ENCODE measurements around the gene BRD3. TPM values are rescaled to one million over a fixed set of nuclear protein-coding genes. Genes with fewer than 3 reads are reported as not detected.
A peak's percentile ranks its signal among the peaks of the same experiment; 100 is the strongest.

BRD3 gene
- total and polyA plus RNA-seq, 2 donors from 2014 or later = 7.7 to 46.2 TPM

- H3K4me3 ChIP-seq (ENCODE audit: low read length in 3 of 3) = no peak overlapping the region
- H3K4me1 ChIP-seq (ENCODE audit: control insufficient read depth in 2 of 3, insufficient read depth in 2 of 3, low read depth in 1 of 3, low read length in 3 of 3) = peaks cover 0 to 23% (median 16%) of the 10 kb centered on the region in 3 donors
- FAIRE-seq (no peak), DNase-seq (peak in 1 of 5 donors; percentile 53)
- intact Hi-C loops (cut with DNase I) = no loop called here
- H3K9ac ChIP-seq (ENCODE audit: low read length in 3 of 3) = no peak overlapping the region
- no peaks in the 10 kb centered on the region for H3K9me3 ChIP-seq (ENCODE audit: control insufficient read depth in 2 of 3, insufficient read depth in 1 of 3, low read length in 3 of 3)
- H3K27ac ChIP-seq (ENCODE audit: low read depth in 2 of 2, low read length in 2 of 2) = no peak overlapping the region
- no peaks in the 10 kb centered on the region for H3K27me3 ChIP-seq (ENCODE audit: control insufficient read depth, insufficient read depth, low read length)
- no peaks in the 10 kb centered on the region for H3K36me3 ChIP-seq (ENCODE audit: control insufficient read depth in 2 of 3, insufficient read depth in 3 of 3, low read length in 3 of 3)
- no peak for TF ChIP-seq CTCF (IDR thresholded peaks at IDR 0.05; ENCODE audit: borderline replicate concordance, extremely low read depth, insufficient read depth)
Observed at GRCh38 chr9:133986061-133986460, 81.8 kb downstream of the BRD3 start.

- H3K4me1 ChIP-seq (ENCODE audit: control insufficient read depth in 2 of 3, insufficient read depth in 2 of 3, low read depth in 1 of 3, low read length in 3 of 3) = peaks cover 0 to 34% (median 22%) of the 10 kb centered on the region in 3 donors
- DNase-seq (peak in 2 of 5 donors; percentile 51 to 68), FAIRE-seq (no peak)
- no peak overlapping the region for H3K9ac ChIP-seq (ENCODE audit: low read length in 3 of 3)
- no peaks in the 10 kb centered on the region for H3K36me3 ChIP-seq (ENCODE audit: control insufficient read depth in 2 of 3, insufficient read depth in 3 of 3, low read length in 3 of 3)
- intact Hi-C loops (cut with DNase I) = no loop called here
- no peak for TF ChIP-seq CTCF (IDR thresholded peaks at IDR 0.05; ENCODE audit: borderline replicate concordance, extremely low read depth, insufficient read depth)
- no peaks in the 10 kb centered on the region for H3K9me3 ChIP-seq (ENCODE audit: control insufficient read depth in 2 of 3, insufficient read depth in 1 of 3, low read length in 3 of 3)
- no peak overlapping the region for H3K27ac ChIP-seq (ENCODE audit: low read depth in 2 of 2, low read length in 2 of 2)
- no peak overlapping the region for H3K4me3 ChIP-seq (ENCODE audit: low read length in 3 of 3)
- H3K27me3 ChIP-seq (ENCODE audit: control insufficient read depth, insufficient read depth, low read length) = no peaks in the 10 kb centered on the region
Observed at GRCh38 chr9:133982971-133983720, 84.7 kb downstream of the BRD3 start.

- Histone ChIP-seq H3K27me3 (ENCODE audit: control insufficient read depth, insufficient read depth, low read length) (no peaks in the 10 kb centered on the region), H3K9me3 (ENCODE audit: control insufficient read depth in 2 of 3, insufficient read depth in 1 of 3, low read length in 3 of 3) (no peaks in the 10 kb centered on the region), H3K9ac (ENCODE audit: low read length in 3 of 3) (no peak overlapping the region), H3K4me3 (ENCODE audit: low read length in 3 of 3) (no peak overlapping the region), H3K4me1 (ENCODE audit: control insufficient read depth in 2 of 3, insufficient read depth in 2 of 3, low read depth in 1 of 3, low read length in 3 of 3) (peaks cover 0 to 36% (median 22%) of the 10 kb centered on the region in 3 donors), H3K27ac (ENCODE audit: low read depth in 2 of 2, low read length in 2 of 2) (no peak overlapping the region), H3K36me3 (ENCODE audit: control insufficient read depth in 2 of 3, insufficient read depth in 3 of 3, low read length in 3 of 3) (no peaks in the 10 kb centered on the region)
- TF ChIP-seq CTCF (IDR thresholded peaks at IDR 0.05; ENCODE audit: borderline replicate concordance, extremely low read depth, insufficient read depth) = no peak
- intact Hi-C loops (cut with DNase I) = no loop called here
- FAIRE-seq (no peak), DNase-seq (peak in 1 of 5 donors; percentile 73)
Observed at GRCh38 chr9:133981958-133982681, 85.7 kb downstream of the BRD3 start.
